Heart left ventricle (tissue), 16 donors: ENCODE measurements around the gene ATG2A. TPM values are rescaled to one million over a fixed set of nuclear protein-coding genes. Genes with fewer than 3 reads are reported as not detected.

Source experiments
- ATAC-seq, 4 donors: fragments of 200-7000 bp; cut with Tn5 transposase; one replicate each; pipeline ENCODE4 v1.9.1; 2020 to 2022; ENCODE audit warnings: moderate library complexity in 4 of 4, mild to moderate bottlenecking in 3 of 4, moderate number of reproducible peaks in 1 of 4
- DNase-seq, 5 donors: peaks; one replicate each; pipeline ENCODE4 v3.0.0-alpha.2; 2020
- H3K27ac ChIP-seq, 12 donors: fragments of 200-600 bp; sonication (generic) in 4 of 12; one replicate each; pipeline versions ENCODE4 v1.5.0 to v1.8.0; 2016 to 2022; ENCODE audit warnings: mild to moderate bottlenecking in 2 of 12
- H3K27me3 ChIP-seq, 9 donors: fragments of 200-600 bp; sonication (generic) in 2 of 9; one replicate each; pipeline versions ENCODE4 v1.5.1 to v1.8.0; 2016 to 2022; ENCODE audit warnings: mild to moderate bottlenecking in 3 of 9
- H3K36me3 ChIP-seq, 9 donors: fragments of 200-600 bp; sonication (generic) in 2 of 9; one replicate each; pipeline versions ENCODE4 v1.5.0 to v1.8.0; 2018 to 2022; ENCODE audit warnings: mild to moderate bottlenecking in 2 of 9
- H3K4me1 ChIP-seq, 12 donors: fragments of 200-600 bp; sonication (generic) in 4 of 12; one replicate each; pipeline versions ENCODE4 v1.5.0 to v1.8.0; 2016 to 2022; ENCODE audit warnings: mild to moderate bottlenecking in 3 of 12
- H3K4me3 ChIP-seq, 12 donors: fragments of 200-600 bp; sonication (generic) in 4 of 12; one replicate each; pipeline versions ENCODE4 v1.5.0 to v1.8.0; 2017 to 2022; ENCODE audit warnings: mild to moderate bottlenecking in 9 of 12, moderate library complexity in 4 of 12
- H3K9me3 ChIP-seq, 12 donors: fragments of 200-600 bp; sonication (generic) in 4 of 12; one replicate each; pipeline versions ENCODE4 v1.5.0 to v1.8.0; 2016 to 2022; ENCODE audit warnings: mild to moderate bottlenecking in 1 of 12
- CTCF ChIP-seq, 12 donors: fragments of 200-600 bp; sonication (generic) in 4 of 12; IDR thresholded peaks; one replicate each; pipeline versions ENCODE4 v1.5.0 to v1.8.0; 2018 to 2022; ENCODE audit warnings: antibody characterized with exemption in 12 of 12, mild to moderate bottlenecking in 5 of 12
- POLR2A ChIP-seq, 2 donors: fragments of 450-650 bp; IDR thresholded peaks; one replicate each; pipeline ENCODE4 v1.6.1; 2017; ENCODE audit warnings: antibody characterized with exemption in 2 of 2, mild to moderate bottlenecking in 2 of 2, moderate library complexity in 2 of 2
- WGBS, 4 donors: extraction: QIAGEN DNeasy Blood & Tissue Kit in 2 of 4; methylation state at CpG; one replicate each; pipeline versions ENCODE4 v1.1.5 to v1.1.7; 2013 to 2018; 5-methylcytosine and 5-hydroxymethylcytosine counted together
- intact Hi-C, 10 donors: fragments of 100-400 bp; cut with DNase I; formaldehyde crosslinking; loops; one replicate each; pipeline versions ENCODE4 v1.11.1 to v1.14.2; 2022
- polyA plus RNA-seq, 2 donors: library from polyadenylated mRNA; stranded (reverse); fragments of 200-250 nt; gene quantifications; one replicate each; pipeline ENCODE4 v1.2.3, GENCODE V29; 2013
- total RNA-seq, 9 donors: library from RNA; depleted of rRNA in 2 of 9; stranded (reverse); fragments of >200 nt in 2 of 9; fragmentation: NEBNext Ultra II Directional in 3 of 9; extraction: Animal tissue kit (Norgen Biotek cat#: 25700) in 3 of 9; gene quantifications; one replicate each; pipeline versions ENCODE4 v1.1.0 to v1.2.4, GENCODE V29; 2016 to 2023
- donor health status: ischemic (EF 13 %, LVEDD 7.1; RV severe dilation, severe dysfunction).
- donor health status: healthy with polysubstance abuse.
- donor health status: DM: no; HTN: yes; CAD: no.
- donor health status: DM: no; HTN: no; CAD: no.
- donor health status: ischemic (EF 25% LVEDD 6.9; RV normal size, moderate dysfunction).
- donor health status: ischemic (EF 25% LVEDD 5.7; RV mildly dilated, moderate dysfunction).
- donor health status: healthy.
- donor health status: DM: yes; HTN: yes; CAD: no.
- donor health status: ischemic (EF 35%, LVEDD 5.7; RV mildly dilated, moderate dysfunction).
- donor health status: nonischemic (EF 11% LVEDD 7.7; RV severe dilation, severe dysfunction).
- donor health status: DM: yes; HTN: yes; CAD: no.
- donor health status: PGD.
- donor health status: ischemic (EF 29% LVEDD 5.4; RV normal size, mild dysfunction).
- donor health status: nonischemic (EF 23%, LVEDD 6.1; RV moderate dilation, normal function).

The ATG2A gene
- total and polyA plus RNA-seq, 11 donors: 11.4 to 38.5 (median 16.1) TPM

- H3K27ac ChIP-seq: peak overlapping the region in 10 of 12 donors; percentile 7 to 74 (median 50)
- H3K36me3 ChIP-seq: peaks cover 0 to 31% (median 22%) of the 10 kb centered on the region in 9 donors
- DNase-seq (peak in 1 of 5 donors; percentile 22), ATAC-seq (no peak)
- H3K4me3 ChIP-seq: no peak overlapping the region
- intact Hi-C loops: loop anchor here in 2 of 10 donors (5.0 kb wide), 2 partner anchors 101 to 106 kb away; no protein-coding TSS in a partner anchor
- H3K27me3 ChIP-seq: no peaks in the 10 kb centered on the region
- peak in 1 of 2 donors; percentile 1 for TF ChIP-seq POLR2A (IDR thresholded peaks at IDR 0.05)
- TF ChIP-seq CTCF (IDR thresholded peaks at IDR 0.05): no peak
- no peaks in the 10 kb centered on the region for H3K9me3 ChIP-seq
- 80 to 88% (median 84%) methylated on average over 2 to 10 of the region's 10 CpGs; no CpG with 5 or more reads in 1 of the 4 donors for WGBS, 4 donors
- H3K4me1 ChIP-seq: peaks cover 0 to 60% (median 18%) of the 10 kb centered on the region in 12 donors
Measured at GRCh38 chr11:64892838-64893193, 24.2 kb downstream of the ATG2A start.

GRCh38 chr11:64892411-64892831, 24.6 kb downstream of the ATG2A start:
- H3K27me3 ChIP-seq: no peaks in the 10 kb centered on the region
- H3K4me1 ChIP-seq: peaks cover 0 to 63% (median 21%) of the 10 kb centered on the region in 12 donors
- H3K9me3 ChIP-seq: no peaks in the 10 kb centered on the region
- H3K4me3 ChIP-seq: no peak overlapping the region
- WGBS, 4 donors: 54 to 72% (median 62%) methylated on average over 11 of the region's 11 CpGs
- H3K27ac ChIP-seq: peak overlapping the region in 10 of 12 donors; percentile 7 to 74 (median 50)
- DNase-seq (peak in 2 of 5 donors; percentile 43 to 65), ATAC-seq (peak in 1 of 4 donors; percentile 4)
- intact Hi-C loops: loop anchor here in 2 of 10 donors (5.0 kb wide), 2 partner anchors 100 to 105 kb away; no protein-coding TSS in a partner anchor
- TF ChIP-seq POLR2A (IDR thresholded peaks at IDR 0.05) (peak in 1 of 2 donors; percentile 7), CTCF (IDR thresholded peaks at IDR 0.05) (no peak)
- H3K36me3 ChIP-seq: peaks cover 0 to 27% (median 18%) of the 10 kb centered on the region in 9 donors

- no peaks in the 10 kb centered on the region for H3K9me3 ChIP-seq
- TF ChIP-seq POLR2A (IDR thresholded peaks at IDR 0.05) (no peak), CTCF (IDR thresholded peaks at IDR 0.05) (no peak)
- H3K36me3 ChIP-seq: peaks cover 0 to 22% (median 13%) of the 10 kb centered on the region in 9 donors
- H3K4me3 ChIP-seq: no peak overlapping the region
- H3K4me1 ChIP-seq: peaks cover 0 to 65% (median 22%) of the 10 kb centered on the region in 12 donors
- H3K27ac ChIP-seq: peak overlapping the region in 9 of 12 donors; percentile 1 to 74 (median 54)
- H3K27me3 ChIP-seq: no peaks in the 10 kb centered on the region
- DNase-seq (no peak), ATAC-seq (no peak)
- intact Hi-C loops: loop anchor here in 2 of 10 donors (5.0 kb wide), 2 partner anchors 100 to 105 kb away; no protein-coding TSS in a partner anchor
- 79 to 85% (median 79%) methylated on average over 5 of the region's 5 CpGs for WGBS, 4 donors
Measured at GRCh38 chr11:64891880-64892279, 25.1 kb downstream of the ATG2A start.

- intact Hi-C loops: loop anchor here in 2 of 10 donors (5.0 kb wide), 2 partner anchors 99 to 104 kb away; no protein-coding TSS in a partner anchor
- peak overlapping the region in 4 of 12 donors; percentile 56 to 74 (median 71) for H3K27ac ChIP-seq
- no peaks in the 10 kb centered on the region for H3K27me3 ChIP-seq
- 87 to 94% (median 91%) methylated on average over 11 to 25 of the region's 25 CpGs for WGBS, 4 donors
- no peaks in the 10 kb centered on the region for H3K9me3 ChIP-seq
- H3K36me3 ChIP-seq: peaks cover 0 to 16% (median 8%) of the 10 kb centered on the region in 9 donors
- TF ChIP-seq POLR2A (IDR thresholded peaks at IDR 0.05): no peak
- no peak for TF ChIP-seq CTCF (IDR thresholded peaks at IDR 0.05)
- ATAC-seq: no peak
- DNase-seq: peak in 1 of 5 donors; percentile 19
- peaks cover 0 to 65% (median 22%) of the 10 kb centered on the region in 12 donors for H3K4me1 ChIP-seq
- no peak overlapping the region for H3K4me3 ChIP-seq
Measured at GRCh38 chr11:64891215-64891848, 25.7 kb downstream of the ATG2A start.
